IPS-18a (cell line): Measurements from ENCODE around the gene MREG.

Source experiments
- H3K27ac ChIP-seq: one replicate; pipeline ENCODE4 v1.5.1; 2013; ENCODE audit warnings: low read length
- H3K27me3 ChIP-seq: one replicate; pipeline ENCODE4 v1.6.1; 2013; ENCODE audit warnings: mild to moderate bottlenecking, low read length; ENCODE audit not compliant: control insufficient read depth, insufficient read depth
- H3K36me3 ChIP-seq: one replicate; pipeline ENCODE4 v1.6.1; 2013; ENCODE audit warnings: low read depth, low read length; ENCODE audit not compliant: control insufficient read depth
- H3K4me1 ChIP-seq: one replicate; pipeline ENCODE4 v1.6.1; 2013; ENCODE audit warnings: low read depth, low read length; ENCODE audit not compliant: control insufficient read depth
- H3K4me3 ChIP-seq: one replicate; pipeline ENCODE4 v1.5.1; 2013; ENCODE audit warnings: low read length
- H3K9ac ChIP-seq: one replicate; pipeline ENCODE4 v1.6.1; 2013; ENCODE audit warnings: mild to moderate bottlenecking, low read length, moderate library complexity
- H3K9me3 ChIP-seq: one replicate; pipeline ENCODE4 v1.6.1; 2013; ENCODE audit warnings: low read depth, low read length; ENCODE audit not compliant: control insufficient read depth

Gene MREG

DNA sequence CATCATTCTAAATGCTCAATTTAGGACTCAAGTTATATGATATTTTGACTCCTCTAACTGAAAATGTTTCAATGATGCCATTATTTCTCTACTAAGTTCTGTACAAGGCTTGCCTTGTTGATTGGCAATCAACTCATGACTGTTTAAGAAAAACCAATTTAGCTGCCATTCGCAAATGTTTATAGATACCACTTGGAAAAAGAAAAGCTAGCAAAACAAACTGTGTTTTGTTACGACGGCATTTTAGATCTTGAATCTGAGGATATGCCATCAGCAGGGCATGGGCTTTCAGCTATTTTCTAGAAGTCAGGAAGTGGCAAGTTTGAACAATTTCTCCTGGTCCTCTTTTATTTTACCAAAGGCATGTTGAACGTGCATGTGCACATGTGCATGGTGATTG is 65.3 kb downstream of the MREG start:
- Histone ChIP-seq H3K4me1 (no peaks in the 10 kb centered on the region), H3K4me3 (no peak overlapping the region), H3K27me3 (no peaks in the 10 kb centered on the region), H3K36me3 (peaks cover 4% of the 10 kb centered on the region), H3K27ac (no peak overlapping the region), H3K9ac (no peak overlapping the region), H3K9me3 (no peaks in the 10 kb centered on the region)

DNA sequence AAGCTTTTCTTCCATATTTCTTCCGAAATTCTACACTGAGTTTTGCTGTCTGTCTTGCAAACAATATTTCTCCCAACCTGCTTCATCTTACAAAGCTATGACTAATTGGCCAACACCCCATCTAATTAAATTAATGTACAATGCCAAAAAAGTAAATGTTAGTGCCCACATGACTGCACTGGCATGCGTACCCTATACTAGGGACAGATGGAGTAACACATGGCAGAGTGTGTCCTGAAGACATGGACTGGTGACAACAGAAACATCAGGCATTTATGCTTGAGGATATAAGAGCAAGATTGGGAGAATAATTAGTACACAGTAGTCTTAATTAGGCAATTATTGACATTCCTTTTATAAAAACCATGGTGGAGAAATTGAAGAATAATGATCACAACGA is 66.8 kb downstream of the MREG start:
- H3K36me3 ChIP-seq = peaks cover 7% of the 10 kb centered on the region
- H3K27me3 ChIP-seq = no peaks in the 10 kb centered on the region
- H3K4me3 ChIP-seq = no peak overlapping the region
- no peaks in the 10 kb centered on the region for H3K9me3 ChIP-seq
- H3K4me1 ChIP-seq = no peaks in the 10 kb centered on the region
- no peak overlapping the region for H3K9ac ChIP-seq
- H3K27ac ChIP-seq = no peak overlapping the region

- H3K9ac ChIP-seq = no peak overlapping the region
- H3K9me3 ChIP-seq = no peaks in the 10 kb centered on the region
- no peak overlapping the region for H3K27ac ChIP-seq
- H3K27me3 ChIP-seq = no peaks in the 10 kb centered on the region
- H3K36me3 ChIP-seq = peaks cover 10% of the 10 kb centered on the region
- peaks cover 4% of the 10 kb centered on the region for H3K4me1 ChIP-seq
- no peak overlapping the region for H3K4me3 ChIP-seq
Observed at GRCh38 chr2:215942194-215942593, 71.2 kb downstream of the MREG start.

DNA sequence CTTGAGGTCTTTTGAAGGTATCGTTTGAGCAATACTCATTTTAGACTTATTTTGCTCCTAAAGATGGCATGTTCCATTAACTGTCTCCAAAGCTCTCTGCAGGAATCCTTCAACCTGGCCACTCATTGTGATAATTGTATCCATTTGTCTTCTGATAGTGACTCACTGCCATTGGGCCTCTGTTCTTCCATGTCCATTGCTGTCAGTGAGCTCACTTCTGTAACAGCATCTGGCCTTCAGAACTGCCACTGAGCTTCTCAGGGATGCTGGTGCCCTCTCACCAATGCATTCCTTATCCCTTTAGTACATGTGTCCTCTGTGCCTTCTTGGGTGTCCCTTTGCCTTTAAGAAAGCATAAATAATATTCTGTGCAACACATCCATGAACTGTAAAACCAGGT is 71.6 kb downstream of the MREG start:
- H3K4me3 ChIP-seq = no peak overlapping the region
- no peaks in the 10 kb centered on the region for H3K9me3 ChIP-seq
- no peak overlapping the region for H3K27ac ChIP-seq
- H3K9ac ChIP-seq = no peak overlapping the region
- H3K4me1 ChIP-seq = peaks cover 4% of the 10 kb centered on the region
- H3K36me3 ChIP-seq = peaks cover 10% of the 10 kb centered on the region
- no peaks in the 10 kb centered on the region for H3K27me3 ChIP-seq

DNA sequence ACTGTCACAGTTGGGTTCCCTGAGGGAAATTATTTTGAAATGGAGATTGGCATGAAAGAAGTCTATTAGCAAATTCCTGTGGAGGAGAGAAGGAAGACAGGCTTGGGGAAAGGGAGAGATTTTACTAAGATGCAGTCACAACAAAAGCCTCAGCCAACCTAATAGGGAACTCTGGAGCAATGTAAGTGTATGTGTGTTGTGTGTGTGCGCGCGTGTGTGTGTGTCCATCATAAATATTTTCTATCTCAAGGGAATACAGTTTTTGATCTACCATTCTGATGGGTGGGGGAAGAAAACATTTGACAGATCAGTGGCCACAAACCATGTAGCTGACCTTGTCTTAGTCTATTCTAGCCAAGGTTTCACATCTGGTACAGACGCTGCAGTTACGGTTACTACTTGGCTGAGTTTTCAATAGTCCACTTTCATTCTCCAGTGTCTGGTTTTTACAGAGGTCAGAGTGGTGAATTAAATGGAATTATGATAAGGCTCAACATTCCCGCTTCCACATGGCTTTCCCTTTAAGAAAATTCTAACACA is 72.6 kb downstream of the MREG start:
- no peak overlapping the region for H3K4me3 ChIP-seq
- no peak overlapping the region for H3K9ac ChIP-seq
- H3K27ac ChIP-seq = no peak overlapping the region
- H3K4me1 ChIP-seq = peaks cover 4% of the 10 kb centered on the region
- H3K36me3 ChIP-seq = peaks cover 10% of the 10 kb centered on the region
- H3K27me3 ChIP-seq = no peaks in the 10 kb centered on the region
- H3K9me3 ChIP-seq = no peaks in the 10 kb centered on the region

- H3K27ac ChIP-seq = no peak overlapping the region
- H3K4me3 ChIP-seq = no peak overlapping the region
- H3K9ac ChIP-seq = no peak overlapping the region
- H3K9me3 ChIP-seq = no peaks in the 10 kb centered on the region
- H3K27me3 ChIP-seq = no peaks in the 10 kb centered on the region
- H3K4me1 ChIP-seq = peaks cover 4% of the 10 kb centered on the region
- peaks cover 6% of the 10 kb centered on the region for H3K36me3 ChIP-seq
Observed at GRCh38 chr2:215937190-215937589, 76.2 kb downstream of the MREG start.

GRCh38 chr2:215933151-215933550 is 80.2 kb downstream of the MREG start:
- Histone ChIP-seq H3K27ac (no peak overlapping the region), H3K9ac (no peak overlapping the region), H3K27me3 (no peaks in the 10 kb centered on the region), H3K36me3 (no peaks in the 10 kb centered on the region), H3K4me1 (no peaks in the 10 kb centered on the region), H3K9me3 (no peaks in the 10 kb centered on the region), H3K4me3 (no peak overlapping the region)

GRCh38 chr2:215931256-215931903 is 82.0 kb downstream of the MREG start:
- H3K9me3 ChIP-seq = no peaks in the 10 kb centered on the region
- no peak overlapping the region for H3K4me3 ChIP-seq
- H3K27ac ChIP-seq = no peak overlapping the region
- no peaks in the 10 kb centered on the region for H3K4me1 ChIP-seq
- H3K36me3 ChIP-seq = no peaks in the 10 kb centered on the region
- H3K27me3 ChIP-seq = no peaks in the 10 kb centered on the region
- H3K9ac ChIP-seq = no peak overlapping the region

DNA sequence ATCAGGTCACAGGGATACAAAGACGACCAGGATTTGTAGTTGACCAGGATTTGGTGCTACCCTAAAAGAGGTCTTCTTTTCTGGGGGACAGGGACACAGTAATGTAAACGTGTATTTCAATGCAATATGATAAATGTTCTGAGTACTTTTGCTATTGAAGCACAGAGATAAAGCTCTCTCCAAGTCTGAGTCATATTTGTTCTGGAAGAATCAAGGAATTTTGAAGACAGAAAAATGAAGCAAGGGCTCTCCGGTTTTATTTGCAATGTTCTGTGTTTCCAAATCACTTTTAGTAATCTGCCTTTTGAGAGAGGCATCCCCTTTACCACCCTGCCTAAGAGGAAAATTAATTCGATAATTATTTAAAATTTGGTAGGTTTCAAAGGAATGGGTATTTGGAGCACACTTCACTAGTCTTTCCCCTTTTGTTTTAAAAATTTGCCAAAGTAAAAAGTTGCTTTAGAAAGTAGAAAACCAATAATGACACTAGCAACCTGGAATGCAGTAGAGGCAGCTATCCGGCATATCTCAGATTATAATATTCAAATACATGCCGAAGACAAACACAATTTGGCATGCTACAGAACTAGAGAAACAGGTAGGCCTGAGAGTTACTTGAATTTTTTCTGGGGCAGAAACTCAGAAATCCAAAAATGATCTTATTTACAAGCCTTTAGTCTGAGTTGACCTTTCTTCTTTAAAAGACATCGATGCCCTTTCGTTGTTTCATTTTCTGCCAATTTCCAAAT is 82.7 kb downstream of the MREG start:
- Histone ChIP-seq H3K27me3 (no peaks in the 10 kb centered on the region), H3K9me3 (no peaks in the 10 kb centered on the region), H3K9ac (no peak overlapping the region), H3K4me3 (no peak overlapping the region), H3K4me1 (no peaks in the 10 kb centered on the region), H3K27ac (no peak overlapping the region), H3K36me3 (no peaks in the 10 kb centered on the region)

DNA sequence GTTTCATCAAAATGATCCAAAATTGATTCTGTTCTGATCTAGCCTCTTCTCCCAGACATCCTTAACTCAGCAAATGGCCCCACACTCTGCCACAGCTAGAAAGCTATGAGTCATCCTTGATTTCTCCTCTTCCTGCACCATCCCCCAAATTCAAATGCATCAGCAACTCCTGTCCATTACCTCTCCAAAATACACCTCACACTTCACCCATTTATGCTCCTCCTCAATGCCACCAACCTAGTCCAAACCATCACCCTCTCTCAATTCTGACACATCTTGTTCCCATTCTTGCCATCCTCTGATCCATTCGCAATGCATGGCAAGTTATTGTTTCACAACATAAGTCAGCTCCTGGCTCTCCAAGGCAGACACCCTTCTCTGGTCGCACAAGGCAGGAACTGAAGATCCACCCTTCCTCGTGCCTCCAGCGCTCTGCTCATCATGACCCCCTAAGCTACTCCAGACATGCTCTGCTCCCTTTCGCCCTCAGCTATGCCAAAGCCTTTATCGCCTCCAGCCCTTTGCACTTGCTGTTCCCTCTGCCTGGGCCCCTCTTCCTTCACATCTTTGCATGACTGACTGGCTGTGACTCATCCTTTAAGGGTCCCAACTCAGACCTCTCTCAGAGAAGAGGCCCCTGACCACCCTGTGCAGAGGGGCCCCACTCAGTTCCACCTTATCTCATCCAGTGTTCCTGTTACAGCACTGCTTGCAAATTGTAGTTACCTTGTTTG is 83.6 kb downstream of the MREG start:
- no peak overlapping the region for H3K4me3 ChIP-seq
- no peaks in the 10 kb centered on the region for H3K9me3 ChIP-seq
- H3K4me1 ChIP-seq = no peaks in the 10 kb centered on the region
- H3K36me3 ChIP-seq = no peaks in the 10 kb centered on the region
- no peak overlapping the region for H3K27ac ChIP-seq
- no peaks in the 10 kb centered on the region for H3K27me3 ChIP-seq
- H3K9ac ChIP-seq = no peak overlapping the region

- Histone ChIP-seq H3K27me3 (no peaks in the 10 kb centered on the region), H3K27ac (no peak overlapping the region)
Observed at GRCh38 chr2:215928086-215928485, 85.3 kb downstream of the MREG start.

More at GRCh38 chr2:215928086-215928485, 85.3 kb downstream of the MREG start:
- Histone ChIP-seq H3K4me1 (no peaks in the 10 kb centered on the region), H3K4me3 (no peak overlapping the region), H3K9me3 (no peaks in the 10 kb centered on the region), H3K36me3 (no peaks in the 10 kb centered on the region), H3K9ac (no peak overlapping the region)
